ENCODE data around the gene RCBTB2.

RCBTB2 gene

GRCh38 chr13:48528720-48529119 is 4.2 kb downstream of the RCBTB2 start:
- no peak for DNase-seq

GRCh38 chr13:48527955-48528354 is 4.9 kb downstream of the RCBTB2 start:
- no peak for DNase-seq

GRCh38 chr13:48526286-48526685 is 6.6 kb downstream of the RCBTB2 start:
- DNase-seq = no peak

GRCh38 chr13:48518083-48518482 is 14.8 kb downstream of the RCBTB2 start:
- DNase-seq = no peak

GRCh38 chr13:48515732-48516131 is 17.1 kb downstream of the RCBTB2 start:
- no peak for DNase-seq

GRCh38 chr13:48514793-48515192 is 18.1 kb downstream of the RCBTB2 start:
- DNase-seq = no peak

- DNase-seq = no peak
Observed at GRCh38 chr13:48511621-48512230, 21.2 kb downstream of the RCBTB2 start.

- DNase-seq = no peak
Observed at GRCh38 chr13:48510698-48511097, 22.2 kb downstream of the RCBTB2 start.

GRCh38 chr13:48508011-48508410 is 24.9 kb downstream of the RCBTB2 start:
- no peak for DNase-seq

GRCh38 chr13:48507021-48507420 is 25.9 kb downstream of the RCBTB2 start:
- DNase-seq = no peak

GRCh38 chr13:48506092-48506701 is 26.7 kb downstream of the RCBTB2 start:
- no peak for DNase-seq

GRCh38 chr13:48505597-48506091 is 27.2 kb downstream of the RCBTB2 start:
- DNase-seq = peak; percentile 80

- no peak for DNase-seq
Observed at GRCh38 chr13:48505012-48505411, 27.9 kb downstream of the RCBTB2 start.

- no peak for DNase-seq
Observed at GRCh38 chr13:48504606-48505005, 28.3 kb downstream of the RCBTB2 start.

- DNase-seq = no peak
Observed at GRCh38 chr13:48502601-48503319, 30.1 kb downstream of the RCBTB2 start.

- DNase-seq = no peak
Observed at GRCh38 chr13:48501705-48502104, 31.2 kb downstream of the RCBTB2 start.

- peak; percentile 76 for DNase-seq
Observed at GRCh38 chr13:48500652-48501197, 32.2 kb downstream of the RCBTB2 start.

- no peak for DNase-seq
Observed at GRCh38 chr13:48497669-48498068, 35.2 kb downstream of the RCBTB2 start.

GRCh38 chr13:48496271-48497161 is 36.4 kb downstream of the RCBTB2 start:
- peak; percentile 26 for DNase-seq

- DNase-seq = no peak
Observed at GRCh38 chr13:48494874-48495273, 38.0 kb downstream of the RCBTB2 start.

- no peak for DNase-seq
Observed at GRCh38 chr13:48493851-48494250, 39.0 kb downstream of the RCBTB2 start.

- DNase-seq = no peak
Observed at GRCh38 chr13:48493066-48493765, 39.7 kb downstream of the RCBTB2 start.
